GM18498 (cell line): ENCODE data around the gene PTPRB.

Source experiments
- ATAC-seq: cut with Tn5 transposase; IDR thresholded peaks from one replicate; pipeline ENCODE4 v1.9.1; 2021; ENCODE audit warnings: mild to moderate bottlenecking, moderate library complexity; ENCODE audit not compliant: unreplicated experiment

The PTPRB gene

DNA sequence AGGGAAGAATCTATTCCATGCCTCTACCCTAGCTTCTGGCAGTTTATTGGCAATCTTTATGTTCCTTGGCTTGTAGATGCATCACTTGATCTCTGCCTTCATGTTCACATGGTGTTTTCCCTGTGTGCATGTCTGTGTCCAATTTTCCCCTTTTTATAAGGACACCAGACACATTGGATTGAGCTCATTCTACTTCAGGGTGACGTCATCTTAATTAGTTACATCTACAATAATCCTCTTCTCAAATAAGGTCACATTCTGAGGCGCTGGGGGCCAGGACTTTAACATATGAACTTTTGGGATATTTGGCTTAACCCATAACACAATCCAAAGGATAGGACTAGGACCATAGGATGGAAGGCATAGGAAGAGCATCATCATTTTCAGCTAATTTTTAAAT, 169.8 kb downstream of the PTPRB start:
- no peak for ATAC-seq

DNA sequence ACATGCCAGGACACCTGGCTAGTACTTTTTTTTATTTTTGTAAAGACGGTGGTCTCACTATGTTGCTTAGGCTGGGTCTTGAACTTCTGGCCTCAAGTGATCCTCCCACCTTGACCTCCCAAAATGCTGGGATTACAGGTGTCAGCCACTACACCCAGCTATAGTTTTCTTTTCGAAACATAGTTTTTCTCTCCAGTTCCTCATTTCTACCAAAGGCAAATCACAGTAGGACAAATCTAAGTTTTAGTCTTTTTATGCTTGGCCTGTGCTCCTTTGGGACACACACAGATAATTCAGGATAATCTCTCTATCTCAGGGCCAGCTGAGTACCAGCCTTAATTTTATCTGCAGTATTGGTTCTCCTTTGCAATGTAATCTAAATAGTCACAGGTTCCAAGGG, 170.5 kb downstream of the PTPRB start:
- ATAC-seq, result no peak
